WI38 (cell line): ENCODE measurements around the gene STK32A.

Source experiments
- H3K4me3 ChIP-seq: 2 replicates; pipeline ENCODE4 v1.5.1; 2011; ENCODE audit warnings: low read depth, mild to moderate bottlenecking, control low read depth, low read length
- TF ChIP-seq, protein P1 (sequence below): IDR thresholded peaks from 2 replicates; pipeline ENCODE4 v1.5.1; 2012; ENCODE audit warnings: low read depth, mild to moderate bottlenecking, control low read depth, low read length

The STK32A gene

DNA sequence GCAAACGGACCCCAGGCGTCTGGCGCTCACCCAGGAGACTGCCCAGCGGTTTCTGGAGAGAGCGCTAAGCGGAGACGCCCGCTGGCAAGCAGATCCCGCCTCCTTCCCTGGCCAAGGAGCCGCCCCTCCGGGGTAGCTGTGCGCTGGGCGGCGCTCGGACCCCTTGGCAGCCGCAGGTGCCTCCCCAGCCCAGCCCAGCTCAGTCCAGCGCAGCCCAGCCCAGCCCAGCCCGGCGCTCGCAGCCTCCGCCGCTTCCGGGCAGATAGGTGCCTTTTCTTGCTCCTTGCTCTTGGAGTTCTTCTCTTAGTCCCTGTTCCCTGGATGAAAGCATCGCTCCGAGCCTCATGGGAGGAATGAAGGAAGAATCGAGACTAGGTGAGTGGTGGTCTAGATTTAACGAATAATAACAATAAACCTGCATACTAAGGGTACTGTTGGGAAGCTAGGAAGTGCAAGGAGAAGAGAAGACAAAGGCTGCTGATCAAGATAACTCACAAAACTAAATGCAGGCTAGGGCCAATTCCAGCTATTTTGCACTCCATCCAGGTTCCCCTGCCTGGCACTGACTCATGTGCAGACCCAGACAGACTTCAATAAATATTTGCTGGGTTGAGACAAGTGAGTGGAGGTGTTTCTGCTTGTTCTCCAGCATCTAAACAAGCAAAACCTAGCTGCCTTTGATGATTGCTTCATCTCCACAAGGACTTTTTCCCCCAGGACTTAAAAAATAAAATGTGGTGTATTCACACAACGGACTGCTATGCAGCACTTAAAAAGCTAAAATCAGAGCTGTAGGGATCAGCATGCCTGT, at the start of gene STK32A:
TSS of gene STK32A (plus strand) at position 202 of the 811 bp plus-strand sequence. CDS start 4,609 bp downstream, outside the sequence.
- H3K4me3 ChIP-seq, result peak within 1 kb of the TSS; percentile 52
- TF ChIP-seq, protein P1, sequence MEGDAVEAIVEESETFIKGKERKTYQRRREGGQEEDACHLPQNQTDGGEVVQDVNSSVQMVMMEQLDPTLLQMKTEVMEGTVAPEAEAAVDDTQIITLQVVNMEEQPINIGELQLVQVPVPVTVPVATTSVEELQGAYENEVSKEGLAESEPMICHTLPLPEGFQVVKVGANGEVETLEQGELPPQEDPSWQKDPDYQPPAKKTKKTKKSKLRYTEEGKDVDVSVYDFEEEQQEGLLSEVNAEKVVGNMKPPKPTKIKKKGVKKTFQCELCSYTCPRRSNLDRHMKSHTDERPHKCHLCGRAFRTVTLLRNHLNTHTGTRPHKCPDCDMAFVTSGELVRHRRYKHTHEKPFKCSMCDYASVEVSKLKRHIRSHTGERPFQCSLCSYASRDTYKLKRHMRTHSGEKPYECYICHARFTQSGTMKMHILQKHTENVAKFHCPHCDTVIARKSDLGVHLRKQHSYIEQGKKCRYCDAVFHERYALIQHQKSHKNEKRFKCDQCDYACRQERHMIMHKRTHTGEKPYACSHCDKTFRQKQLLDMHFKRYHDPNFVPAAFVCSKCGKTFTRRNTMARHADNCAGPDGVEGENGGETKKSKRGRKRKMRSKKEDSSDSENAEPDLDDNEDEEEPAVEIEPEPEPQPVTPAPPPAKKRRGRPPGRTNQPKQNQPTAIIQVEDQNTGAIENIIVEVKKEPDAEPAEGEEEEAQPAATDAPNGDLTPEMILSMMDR, result no peak

DNA sequence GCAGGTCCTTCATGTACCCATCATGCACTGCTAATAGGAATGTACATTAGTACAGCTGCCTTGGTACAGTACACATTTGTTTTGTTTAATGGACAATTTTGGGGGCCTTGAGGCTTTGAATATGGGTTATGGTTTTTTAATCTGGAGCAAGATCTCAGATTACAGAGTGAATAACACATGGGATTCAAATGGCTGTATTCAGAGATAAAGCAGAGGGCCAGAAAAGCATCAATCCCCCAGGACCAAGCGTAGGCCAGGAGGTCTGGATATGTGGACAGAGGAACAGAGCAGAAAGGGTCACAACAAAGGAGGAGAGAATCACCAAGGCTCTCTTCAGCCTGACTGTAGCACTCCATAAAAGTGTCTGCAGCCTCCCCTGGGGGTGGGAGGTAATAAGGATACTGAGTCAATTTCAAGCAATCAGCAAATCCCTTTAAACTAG, 47.7 kb upstream of the STK32A start:
- TF ChIP-seq, protein P1, result no peak
- H3K4me3 ChIP-seq, result no peak overlapping the region

DNA sequence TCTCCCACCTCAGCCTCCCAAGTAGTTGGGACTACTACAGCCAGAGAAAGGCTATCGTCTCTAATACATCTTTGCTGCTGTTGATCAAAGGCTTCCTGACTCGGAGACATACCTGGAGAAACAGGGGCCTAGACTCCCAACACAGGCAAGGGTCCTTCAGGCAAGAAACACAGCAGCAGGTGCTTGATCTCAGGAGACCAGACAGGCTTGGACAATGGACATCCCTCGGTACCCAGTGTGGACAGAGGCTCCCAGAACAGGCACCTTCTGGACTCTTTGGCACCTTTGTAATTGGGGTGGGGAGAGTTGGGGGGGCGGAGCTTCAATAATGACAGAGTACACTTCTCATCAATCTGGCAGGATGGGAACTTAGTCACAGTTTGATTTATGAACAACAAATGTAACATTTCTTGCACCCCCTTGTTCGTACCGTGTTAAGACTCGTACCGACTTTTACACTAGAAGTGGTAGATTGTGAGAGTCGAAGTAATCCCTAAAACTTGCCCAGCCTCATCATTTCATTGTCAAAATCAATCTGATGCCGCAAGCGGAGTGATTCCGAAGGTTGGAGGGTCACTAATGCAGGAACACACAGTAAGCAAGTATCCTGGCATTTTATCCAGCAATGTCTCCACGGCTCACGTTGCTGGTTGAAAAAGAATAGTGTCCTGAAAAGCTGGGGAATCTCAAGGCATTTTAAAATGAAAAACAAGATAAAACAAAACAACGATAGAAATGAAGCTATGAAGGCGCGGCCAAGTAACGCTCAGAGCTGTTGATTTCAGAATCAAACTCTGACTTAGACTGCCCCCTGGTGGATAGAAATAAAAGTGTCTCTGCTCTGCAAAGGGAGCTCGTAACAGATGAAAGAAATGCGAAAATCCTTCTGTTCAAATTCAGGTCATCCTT, 46.4 kb upstream of the STK32A start:
- no peak overlapping the region for H3K4me3 ChIP-seq
- TF ChIP-seq, protein P1, result peak; percentile 63

DNA sequence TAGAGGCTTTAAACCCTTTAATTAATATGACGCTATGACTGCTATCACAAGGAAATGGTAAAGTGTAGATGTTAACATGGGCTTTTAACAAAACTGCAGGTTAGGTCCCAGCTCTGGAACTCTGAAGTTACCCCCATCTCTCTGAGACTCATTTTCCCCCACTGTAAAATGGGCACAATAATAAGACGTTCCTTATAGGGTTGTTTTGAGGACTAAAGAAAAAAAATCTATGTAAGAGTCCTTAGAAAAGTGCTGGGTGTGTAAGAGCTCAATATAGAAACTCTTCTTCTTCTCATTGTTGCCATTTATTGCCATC, 45.8 kb upstream of the STK32A start:
- H3K4me3 ChIP-seq, result no peak overlapping the region
- TF ChIP-seq, protein P1, result no peak

DNA sequence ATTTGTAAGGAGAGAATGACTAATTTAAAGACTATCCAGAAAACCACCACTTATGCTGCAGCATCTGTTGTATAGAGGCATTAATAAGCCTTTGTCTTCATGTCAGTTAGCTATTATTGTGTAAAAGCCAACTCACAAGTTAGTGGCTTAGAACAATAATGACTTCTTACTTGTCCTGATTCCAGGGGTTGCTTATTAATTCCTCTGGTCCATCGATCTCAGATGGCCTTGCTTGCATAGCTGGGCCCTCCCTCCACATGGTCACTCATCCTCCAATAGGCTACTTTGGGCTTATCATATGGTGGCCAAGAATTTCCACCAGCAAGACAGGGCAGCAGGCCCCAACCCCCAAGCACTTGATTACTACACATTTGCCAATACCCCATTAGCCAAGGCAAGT, 44.5 kb upstream of the STK32A start:
- TF ChIP-seq, protein P1, result no peak

DNA sequence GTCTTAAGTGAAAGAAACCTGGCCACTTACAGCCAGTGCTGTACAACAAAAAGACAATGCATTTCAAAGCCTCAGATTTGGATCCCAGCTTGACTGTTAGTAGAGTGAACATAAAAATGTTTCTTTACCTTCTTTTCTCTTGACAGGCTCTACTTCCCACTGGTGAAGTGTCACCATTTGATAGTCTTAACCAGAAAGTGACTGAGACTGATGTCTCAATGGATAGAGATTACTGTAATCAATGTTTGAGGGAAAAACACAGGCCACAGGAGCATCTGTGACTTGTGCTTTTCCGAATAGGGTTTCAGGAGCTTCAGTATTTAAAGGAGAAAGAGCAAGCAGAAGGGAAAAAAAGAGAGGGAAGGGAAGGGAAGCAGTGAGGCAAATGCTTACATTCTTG, 41.7 kb upstream of the STK32A start:
- TF ChIP-seq, protein P1, result no peak
- no peak overlapping the region for H3K4me3 ChIP-seq

More for the DNA sequence above, 44.5 kb upstream of the STK32A start:
- H3K4me3 ChIP-seq, result no peak overlapping the region

DNA sequence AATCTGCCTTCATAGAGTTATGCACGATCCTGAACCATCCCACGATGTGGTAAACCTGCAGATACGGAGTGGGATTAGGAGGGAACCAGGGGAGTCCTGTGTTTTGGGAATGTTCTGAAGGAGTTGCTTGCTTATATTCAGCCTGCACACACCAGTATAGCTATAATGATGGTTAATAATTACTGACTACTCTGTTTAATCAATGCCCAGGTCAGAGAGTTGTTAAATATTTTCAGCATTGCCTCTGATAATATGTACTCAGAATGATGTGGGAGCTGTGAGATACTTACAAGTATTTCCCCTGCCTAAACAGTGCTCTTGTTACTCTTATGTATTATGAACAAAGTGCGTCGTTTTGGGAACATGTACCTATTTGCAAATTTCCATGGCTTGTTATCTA, 34.8 kb upstream of the STK32A start:
- H3K4me3 ChIP-seq, result no peak overlapping the region
- TF ChIP-seq, protein P1, result no peak
